ENCODE results near the gene MBIP.
A peak's percentile ranks its signal among the peaks of the same experiment; 100 is the strongest.

The MBIP gene

DNA sequence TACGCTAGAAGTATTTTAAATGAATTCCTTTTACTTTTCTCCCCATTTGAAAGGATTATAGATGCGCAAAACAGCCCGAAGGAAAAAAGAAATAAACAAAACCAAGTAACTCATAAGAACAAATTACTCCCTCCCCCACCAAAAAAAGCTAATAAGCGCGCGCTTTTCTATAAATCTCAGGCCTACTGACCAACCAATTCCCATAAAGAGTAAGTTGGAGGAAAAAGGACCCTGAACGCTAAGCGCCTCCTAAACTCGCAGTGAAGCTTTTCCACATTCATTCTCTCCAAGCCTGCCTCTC lies 588 bp downstream of the MBIP start:
- 0 out of 2 replicates have a peak overlapping the region, but pooled peaks have one; percentile 1 for H3K27ac ChIP-seq (ENCODE audit: low read depth, low read length)

GRCh38 chr14:36317650-36318049 lies 2.8 kb downstream of the MBIP start:
- H3K4me2 ChIP-seq (ENCODE audit: low read depth, low read length, poor library complexity, severe bottlenecking): peak overlapping the region; percentile 96
- no peaks in the 10 kb centered on the region; the same call in 1 of the 2 replicates for H3F3A ChIP-seq (ENCODE audit: insufficient read depth)
- H3K9me2 ChIP-seq (replicated peaks; ENCODE audit: insufficient read depth, low read length): no peaks in the 10 kb centered on the region
- H2AFZ ChIP-seq (ENCODE audit: low read depth, low read length, severe bottlenecking): no peak overlapping the region
- TF ChIP-seq, protein P1, sequence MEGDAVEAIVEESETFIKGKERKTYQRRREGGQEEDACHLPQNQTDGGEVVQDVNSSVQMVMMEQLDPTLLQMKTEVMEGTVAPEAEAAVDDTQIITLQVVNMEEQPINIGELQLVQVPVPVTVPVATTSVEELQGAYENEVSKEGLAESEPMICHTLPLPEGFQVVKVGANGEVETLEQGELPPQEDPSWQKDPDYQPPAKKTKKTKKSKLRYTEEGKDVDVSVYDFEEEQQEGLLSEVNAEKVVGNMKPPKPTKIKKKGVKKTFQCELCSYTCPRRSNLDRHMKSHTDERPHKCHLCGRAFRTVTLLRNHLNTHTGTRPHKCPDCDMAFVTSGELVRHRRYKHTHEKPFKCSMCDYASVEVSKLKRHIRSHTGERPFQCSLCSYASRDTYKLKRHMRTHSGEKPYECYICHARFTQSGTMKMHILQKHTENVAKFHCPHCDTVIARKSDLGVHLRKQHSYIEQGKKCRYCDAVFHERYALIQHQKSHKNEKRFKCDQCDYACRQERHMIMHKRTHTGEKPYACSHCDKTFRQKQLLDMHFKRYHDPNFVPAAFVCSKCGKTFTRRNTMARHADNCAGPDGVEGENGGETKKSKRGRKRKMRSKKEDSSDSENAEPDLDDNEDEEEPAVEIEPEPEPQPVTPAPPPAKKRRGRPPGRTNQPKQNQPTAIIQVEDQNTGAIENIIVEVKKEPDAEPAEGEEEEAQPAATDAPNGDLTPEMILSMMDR (IDR thresholded peaks at IDR 0.05; ENCODE audit: insufficient read depth, low read length, poor library complexity, severe bottlenecking): no peak
- no peak for TF ChIP-seq EZH2phosphoT487 (conservative IDR thresholded peaks at IDR 0.05; ENCODE audit: low read length)
- peaks cover 51% of the 10 kb centered on the region for H3K79me2 ChIP-seq (ENCODE audit: insufficient read depth, low read length)
- peaks cover 8% of the 10 kb centered on the region; the same call in 1 of the 2 replicates for H3K36me3 ChIP-seq (ENCODE audit: low read length)
- H3K4me3 ChIP-seq (ENCODE audit: insufficient read depth, low read length, poor library complexity, severe bottlenecking): no peak overlapping the region
- no peaks in the 10 kb centered on the region for H3K27me3 ChIP-seq (ENCODE audit: low read length)
- no peaks in the 10 kb centered on the region for H3K9me3 ChIP-seq (ENCODE audit: insufficient read depth, low read length)
- no peak overlapping the region for H3K9ac ChIP-seq (ENCODE audit: low read length)
- no peaks in the 10 kb centered on the region for H4K20me1 ChIP-seq (ENCODE audit: low read depth, low read length)
- no peak overlapping the region for H3K27ac ChIP-seq (ENCODE audit: low read depth, low read length)

More for the DNA sequence above, 588 bp downstream of the MBIP start:
- peak overlapping the region; percentile 77 for H3K4me3 ChIP-seq (ENCODE audit: insufficient read depth, low read length, poor library complexity, severe bottlenecking)
- no peaks in the 10 kb centered on the region for H3K9me3 ChIP-seq (ENCODE audit: insufficient read depth, low read length)
- no peaks in the 10 kb centered on the region for H3K27me3 ChIP-seq (ENCODE audit: low read length)
- TF ChIP-seq EZH2phosphoT487 (conservative IDR thresholded peaks at IDR 0.05; ENCODE audit: low read length): no peak
- TF ChIP-seq, protein P1 (IDR thresholded peaks at IDR 0.05; ENCODE audit: insufficient read depth, low read length, poor library complexity, severe bottlenecking): no peak
- peak overlapping the region; percentile 65 for H3K9ac ChIP-seq (ENCODE audit: low read length)
- no peaks in the 10 kb centered on the region for H4K20me1 ChIP-seq (ENCODE audit: low read depth, low read length)
- peaks cover 51% of the 10 kb centered on the region for H3K79me2 ChIP-seq (ENCODE audit: insufficient read depth, low read length)
- H3K4me2 ChIP-seq (ENCODE audit: low read depth, low read length, poor library complexity, severe bottlenecking): peak overlapping the region; percentile 96
- no peaks in the 10 kb centered on the region for H3K9me2 ChIP-seq (replicated peaks; ENCODE audit: insufficient read depth, low read length)
- H3K36me3 ChIP-seq (ENCODE audit: low read length): no peaks in the 10 kb centered on the region
- no peaks in the 10 kb centered on the region; the same call in 1 of the 2 replicates for H3F3A ChIP-seq (ENCODE audit: insufficient read depth)
- peak overlapping the region; percentile 98 for H2AFZ ChIP-seq (ENCODE audit: low read depth, low read length, severe bottlenecking)

DNA sequence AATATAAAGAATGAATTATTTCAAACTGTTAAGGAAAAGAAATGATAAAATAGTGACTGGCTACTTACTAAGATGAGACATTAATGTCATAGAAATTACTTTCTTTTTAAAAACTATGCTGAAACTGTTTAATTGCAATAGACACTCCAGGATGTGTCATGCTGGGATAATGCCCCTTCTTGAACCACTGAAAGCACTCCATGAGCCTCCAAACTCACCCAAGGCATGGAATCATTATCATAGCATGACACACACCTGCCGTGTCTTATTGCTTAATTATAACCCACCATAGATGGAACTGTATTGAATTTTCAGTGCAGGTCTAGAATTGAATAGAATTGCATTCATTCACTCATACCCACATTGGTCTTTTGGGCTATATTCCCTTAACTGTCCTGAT lies 4.3 kb downstream of the MBIP start:
- no peaks in the 10 kb centered on the region; the same call in 1 of the 2 replicates for H3F3A ChIP-seq (ENCODE audit: insufficient read depth)

More for the DNA sequence above, 4.3 kb downstream of the MBIP start:
- Histone ChIP-seq H3K4me3 (ENCODE audit: insufficient read depth, low read length, poor library complexity, severe bottlenecking) (no peak overlapping the region), H3K79me2 (ENCODE audit: insufficient read depth, low read length) (peaks cover 51% of the 10 kb centered on the region), H3K9me2 (replicated peaks; ENCODE audit: insufficient read depth, low read length) (no peaks in the 10 kb centered on the region), H3K4me2 (ENCODE audit: low read depth, low read length, poor library complexity, severe bottlenecking) (no peak overlapping the region), H3K27ac (ENCODE audit: low read depth, low read length) (no peak overlapping the region), H3K36me3 (ENCODE audit: low read length) (peaks cover 17% of the 10 kb centered on the region; the same call in 1 of the 2 replicates), H3K9ac (ENCODE audit: low read length) (no peak overlapping the region), H3K9me3 (ENCODE audit: insufficient read depth, low read length) (no peaks in the 10 kb centered on the region), H4K20me1 (ENCODE audit: low read depth, low read length) (no peaks in the 10 kb centered on the region), H3K27me3 (ENCODE audit: low read length) (no peaks in the 10 kb centered on the region), H2AFZ (ENCODE audit: low read depth, low read length, severe bottlenecking) (no peak overlapping the region)
- TF ChIP-seq, protein P1 (IDR thresholded peaks at IDR 0.05; ENCODE audit: insufficient read depth, low read length, poor library complexity, severe bottlenecking): no peak
- no peak for TF ChIP-seq EZH2phosphoT487 (conservative IDR thresholded peaks at IDR 0.05; ENCODE audit: low read length)

Data from SU-DHL-6 (cell line).